IPS DF 6.9 (cell line): Measurements from ENCODE around the gene TPRG1L.

Experiments used
- DNase-seq: peaks from one replicate; pipeline ENCODE4 v3.0.0-alpha.2; 2013; ENCODE audit warnings: low read depth, low spot score
- H3K27ac ChIP-seq: one replicate; pipeline ENCODE4 v1.5.1; 2013; ENCODE audit warnings: low read length, control low read depth
- H3K27me3 ChIP-seq: 2 replicates; pipeline ENCODE4 v1.6.1; 2013; ENCODE audit warnings: mild to moderate bottlenecking, low read length; ENCODE audit not compliant: control insufficient read depth, insufficient read depth
- H3K36me3 ChIP-seq: 2 replicates; pipeline ENCODE4 v1.6.1; 2013; ENCODE audit warnings: low read length; ENCODE audit not compliant: control insufficient read depth, insufficient read depth
- H3K4me1 ChIP-seq: 2 replicates; pipeline ENCODE4 v1.6.1; 2013; ENCODE audit warnings: low read length; ENCODE audit not compliant: control insufficient read depth, insufficient read depth
- H3K4me3 ChIP-seq: 2 replicates; pipeline ENCODE4 v1.5.1; 2013; ENCODE audit warnings: mild to moderate bottlenecking, low read length
- H3K9me3 ChIP-seq: 2 replicates; pipeline ENCODE4 v1.6.1; 2013; ENCODE audit warnings: low read length, inconsistent platforms; ENCODE audit not compliant: control insufficient read depth, insufficient read depth
- WGBS: extraction: QIAGEN DNeasy Blood & Tissue Kit; methylation state at CpG from one replicate; pipeline ENCODE4 v1.1.7; 2013; ENCODE audit warnings: mixed read lengths, missing lambda C conversion rate; ENCODE audit not compliant: insufficient read length, insufficient coverage; 5-methylcytosine and 5-hydroxymethylcytosine counted together

The TPRG1L gene

GRCh38 chr1:3638027-3638426 lies 13.2 kb downstream of the TPRG1L start:
- Histone ChIP-seq H3K36me3 (peaks cover 3% of the 10 kb centered on the region; the same call in 1 of the 2 replicates), H3K27ac (no peak overlapping the region)
- WGBS = no CpG with 5 or more reads among the region's 12 CpGs

GRCh38 chr1:3638676-3639075 lies 13.9 kb downstream of the TPRG1L start:
- DNase-seq = no peak
- no peak overlapping the region for H3K27ac ChIP-seq
- H3K27me3 ChIP-seq = no peaks in the 10 kb centered on the region
- peaks cover 3% of the 10 kb centered on the region; the same call in 1 of the 2 replicates for H3K36me3 ChIP-seq
- no peaks in the 10 kb centered on the region for H3K9me3 ChIP-seq
- H3K4me1 ChIP-seq = no peaks in the 10 kb centered on the region
- H3K4me3 ChIP-seq = no peak overlapping the region
- no CpG with 5 or more reads among the region's 15 CpGs for WGBS

More at GRCh38 chr1:3638027-3638426, 13.2 kb downstream of the TPRG1L start:
- Histone ChIP-seq H3K4me1 (no peaks in the 10 kb centered on the region), H3K9me3 (no peaks in the 10 kb centered on the region), H3K27me3 (no peaks in the 10 kb centered on the region), H3K4me3 (no peak overlapping the region)
- no peak for DNase-seq

- no peaks in the 10 kb centered on the region for H3K9me3 ChIP-seq
- no peaks in the 10 kb centered on the region for H3K4me1 ChIP-seq
- no peak overlapping the region for H3K4me3 ChIP-seq
- WGBS = no CpG with 5 or more reads among the region's 23 CpGs
- H3K27me3 ChIP-seq = no peaks in the 10 kb centered on the region
- H3K27ac ChIP-seq = no peak overlapping the region
- peaks cover 3% of the 10 kb centered on the region; the same call in 1 of the 2 replicates for H3K36me3 ChIP-seq
- no peak for DNase-seq
These were observed 14.6 kb downstream of the TPRG1L start for GRCh38 chr1:3639397-3639911.

GRCh38 chr1:3640121-3640837 lies 15.5 kb downstream of the TPRG1L start:
- Histone ChIP-seq H3K9me3 (no peaks in the 10 kb centered on the region), H3K4me3 (no peak overlapping the region), H3K36me3 (peaks cover 3% of the 10 kb centered on the region; the same call in 1 of the 2 replicates), H3K27ac (no peak overlapping the region), H3K27me3 (no peaks in the 10 kb centered on the region), H3K4me1 (no peaks in the 10 kb centered on the region)
- no peak for DNase-seq
- no CpG with 5 or more reads among the region's 36 CpGs for WGBS

GRCh38 chr1:3641046-3641760 lies 16.4 kb downstream of the TPRG1L start:
- no CpG with 5 or more reads among the region's 26 CpGs for WGBS
- Histone ChIP-seq H3K27me3 (no peaks in the 10 kb centered on the region), H3K36me3 (peaks cover 3% of the 10 kb centered on the region; the same call in 1 of the 2 replicates), H3K9me3 (no peaks in the 10 kb centered on the region), H3K4me1 (no peaks in the 10 kb centered on the region), H3K4me3 (no peak overlapping the region), H3K27ac (no peak overlapping the region)
- DNase-seq = no peak

GRCh38 chr1:3641816-3642215 lies 17.0 kb downstream of the TPRG1L start:
- Histone ChIP-seq H3K4me1 (no peaks in the 10 kb centered on the region), H3K9me3 (no peaks in the 10 kb centered on the region), H3K36me3 (peaks cover 3% of the 10 kb centered on the region; the same call in 1 of the 2 replicates), H3K27me3 (no peaks in the 10 kb centered on the region), H3K4me3 (no peak overlapping the region), H3K27ac (no peak overlapping the region)
- DNase-seq = no peak
- WGBS = no CpG with 5 or more reads among the region's 11 CpGs

- Histone ChIP-seq H3K36me3 (peaks cover 3% of the 10 kb centered on the region; the same call in 1 of the 2 replicates), H3K4me3 (no peak overlapping the region), H3K9me3 (no peaks in the 10 kb centered on the region), H3K27ac (no peak overlapping the region), H3K4me1 (no peaks in the 10 kb centered on the region), H3K27me3 (no peaks in the 10 kb centered on the region)
- WGBS = no CpG with 5 or more reads among the region's 43 CpGs
- DNase-seq = no peak
These were observed 18.3 kb downstream of the TPRG1L start for GRCh38 chr1:3642919-3643675.

- Histone ChIP-seq H3K27me3 (no peaks in the 10 kb centered on the region), H3K4me3 (no peak overlapping the region), H3K4me1 (no peaks in the 10 kb centered on the region), H3K27ac (no peak overlapping the region), H3K36me3 (peaks cover 3% of the 10 kb centered on the region; the same call in 1 of the 2 replicates), H3K9me3 (no peaks in the 10 kb centered on the region)
- no CpG with 5 or more reads among the region's 25 CpGs for WGBS
- DNase-seq = no peak
These were observed 19.5 kb downstream of the TPRG1L start for GRCh38 chr1:3644273-3644672.

- no peak overlapping the region for H3K27ac ChIP-seq
- no peaks in the 10 kb centered on the region for H3K36me3 ChIP-seq
- DNase-seq = no peak
- no peak overlapping the region for H3K4me3 ChIP-seq
- no CpG with 5 or more reads among the region's 43 CpGs for WGBS
- no peaks in the 10 kb centered on the region for H3K9me3 ChIP-seq
- no peaks in the 10 kb centered on the region for H3K4me1 ChIP-seq
- no peaks in the 10 kb centered on the region; the same call in 1 of the 2 replicates for H3K27me3 ChIP-seq
These were observed 20.4 kb downstream of the TPRG1L start for GRCh38 chr1:3645247-3645646.
